DMS53 (cell line): ENCODE data around the gene RAB5IF.
"Not testable (repeated sequence)": the region's sequence is repeated elsewhere in the genome, so short reads cannot be mapped to it uniquely, and the experiment has no call there.

Experiments used
- DNase-seq: peaks from one replicate; lab custom pipeline; 2025; lab: John Stamatoyannopoulos, UW

Gene RAB5IF

DNA sequence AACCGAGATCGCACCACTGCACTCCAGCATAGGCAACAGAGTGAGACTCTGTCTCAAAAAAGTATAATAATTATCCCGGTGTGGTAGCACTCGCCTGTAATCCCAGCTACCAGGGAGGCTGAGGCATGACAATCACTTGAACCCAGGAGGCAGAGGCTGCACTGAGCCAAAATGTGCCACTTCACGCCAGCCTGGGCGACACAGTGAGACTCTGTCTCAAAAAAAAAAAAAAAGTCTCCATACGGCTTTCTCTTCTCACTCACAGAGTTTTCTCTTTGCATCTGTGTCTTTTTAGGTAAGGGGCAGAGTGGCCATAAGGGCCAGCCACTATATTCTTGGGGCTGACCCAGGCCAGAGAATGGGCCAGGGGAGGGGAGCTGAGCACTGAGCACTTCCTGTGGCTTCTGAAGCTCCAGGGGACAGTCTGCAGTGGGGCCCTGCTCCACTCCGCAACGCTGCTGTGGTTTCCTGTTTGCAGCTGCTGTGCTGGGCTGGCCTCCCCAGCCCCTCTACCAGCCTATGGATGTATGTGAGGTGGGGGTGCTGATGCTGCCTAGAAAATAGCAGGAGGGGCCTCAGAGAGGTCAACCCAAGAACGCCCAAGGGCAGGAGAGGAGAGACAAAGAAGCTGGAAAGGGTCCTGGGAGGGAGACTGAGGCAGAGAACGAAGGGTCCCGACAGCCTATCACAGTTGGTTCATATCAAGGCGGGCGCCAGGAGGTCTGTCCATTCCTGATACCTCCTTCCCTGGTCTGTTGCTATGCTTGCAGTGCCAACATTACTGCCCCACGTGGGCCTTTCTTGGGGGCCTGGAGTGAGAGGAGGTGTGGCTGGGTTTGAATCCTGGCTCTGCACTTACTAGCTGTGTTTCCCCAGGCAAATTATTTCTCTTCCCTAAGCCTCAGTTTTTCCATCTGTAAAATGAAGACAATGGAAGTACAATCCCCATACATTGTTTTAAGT, 24.4 kb downstream of the RAB5IF start:
- no peak for DNase-seq

DNA sequence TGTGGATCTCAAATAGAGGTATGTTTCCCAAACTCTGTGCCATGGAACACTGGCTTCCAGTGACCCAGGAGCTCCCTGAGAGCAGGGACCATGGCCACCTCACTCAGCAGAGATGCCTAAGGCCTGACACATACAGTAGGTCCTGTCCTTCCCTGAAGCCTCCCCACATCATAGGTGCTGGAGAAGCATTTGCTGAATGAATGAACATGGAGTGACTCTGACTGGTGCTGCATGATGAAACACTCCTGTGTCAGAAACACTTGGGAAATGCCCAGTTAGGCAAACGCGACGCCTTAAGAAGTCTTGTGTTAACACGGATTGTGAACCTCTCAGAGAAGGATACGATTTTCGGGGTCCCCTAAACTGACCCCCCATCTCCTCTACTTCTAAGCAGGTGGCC, 26.1 kb downstream of the RAB5IF start:
- DNase-seq, result no peak

DNA sequence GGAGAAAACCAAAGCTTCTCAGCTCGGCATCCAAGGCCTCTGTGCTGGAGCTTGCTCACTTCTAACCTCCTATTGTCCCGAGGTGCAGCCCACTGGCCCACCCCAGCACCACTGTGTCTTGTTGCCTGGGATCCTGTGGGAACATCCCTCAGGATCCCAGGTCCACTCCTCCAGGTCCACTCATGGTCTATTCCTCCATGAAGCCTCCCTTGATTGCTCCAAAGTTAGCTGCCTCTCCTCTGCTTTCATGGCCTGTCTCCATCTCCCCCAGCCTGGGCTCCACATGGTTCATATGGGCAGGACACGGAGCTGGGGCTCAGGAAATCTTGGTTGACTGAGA, 26.5 kb downstream of the RAB5IF start:
- DNase-seq, result no peak

DNA sequence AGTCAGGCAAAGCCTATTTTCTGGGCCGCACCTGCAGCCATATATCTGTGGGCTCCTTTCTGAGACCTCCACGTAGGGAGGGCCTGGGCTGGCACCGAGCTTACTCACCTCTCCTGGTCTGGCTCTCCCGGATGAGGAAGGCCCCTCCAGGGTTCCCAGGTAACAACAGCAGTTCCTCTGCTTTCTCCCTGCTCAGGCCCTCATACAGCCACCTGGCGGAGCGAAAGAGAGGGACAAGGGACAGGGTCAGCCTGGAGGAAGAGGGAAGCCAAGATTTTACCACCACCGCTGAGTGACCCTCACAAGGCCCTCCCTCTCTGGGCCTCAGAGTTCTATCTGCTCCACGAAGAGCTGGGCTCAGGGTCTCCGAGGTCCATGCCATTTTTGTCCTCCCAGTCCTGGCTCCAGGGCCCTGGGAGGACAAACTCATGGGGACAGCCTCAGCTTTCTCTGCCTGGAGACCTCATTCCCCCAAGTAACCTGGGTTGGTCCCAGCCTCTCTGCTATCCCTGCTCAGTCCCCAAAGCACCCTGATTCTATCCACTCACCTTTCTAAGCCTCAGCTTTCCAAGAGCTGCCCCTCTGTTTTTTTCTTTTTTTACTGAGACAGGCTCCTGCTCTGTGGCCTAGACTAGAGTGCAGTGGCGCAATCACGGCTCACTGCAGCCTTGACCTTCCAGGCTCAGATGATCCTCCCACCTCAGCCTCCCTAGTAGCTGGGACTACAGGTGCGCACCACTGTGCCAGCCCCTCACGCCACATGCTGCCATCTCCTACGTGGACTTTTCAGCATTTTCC, 27.1 kb downstream of the RAB5IF start:
- peak; percentile 43 for DNase-seq

DNA sequence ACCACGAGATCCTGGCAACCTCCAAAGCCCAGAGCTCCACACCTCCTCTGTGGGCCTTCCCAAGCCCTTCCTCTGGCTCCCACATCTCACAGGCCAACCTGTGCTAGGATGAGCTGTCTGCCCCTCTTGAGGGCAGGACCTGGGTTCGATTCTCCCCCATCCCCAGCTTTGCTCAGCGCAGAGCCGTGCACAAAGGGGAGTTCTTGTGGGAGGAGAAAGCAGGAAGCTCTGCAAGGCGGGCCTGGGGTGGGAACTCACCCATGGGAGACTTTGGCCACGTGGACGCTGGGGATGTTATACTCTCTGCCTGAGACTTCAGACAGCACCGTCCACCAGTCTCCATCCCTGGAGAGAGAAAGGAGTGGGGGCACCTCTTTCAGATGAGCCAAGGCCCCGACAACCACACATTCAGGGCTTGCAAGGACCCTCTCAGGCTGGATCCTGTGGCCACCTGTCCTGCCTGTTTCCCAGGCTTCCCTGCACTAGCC, 27.8 kb downstream of the RAB5IF start:
- no peak for DNase-seq

DNA sequence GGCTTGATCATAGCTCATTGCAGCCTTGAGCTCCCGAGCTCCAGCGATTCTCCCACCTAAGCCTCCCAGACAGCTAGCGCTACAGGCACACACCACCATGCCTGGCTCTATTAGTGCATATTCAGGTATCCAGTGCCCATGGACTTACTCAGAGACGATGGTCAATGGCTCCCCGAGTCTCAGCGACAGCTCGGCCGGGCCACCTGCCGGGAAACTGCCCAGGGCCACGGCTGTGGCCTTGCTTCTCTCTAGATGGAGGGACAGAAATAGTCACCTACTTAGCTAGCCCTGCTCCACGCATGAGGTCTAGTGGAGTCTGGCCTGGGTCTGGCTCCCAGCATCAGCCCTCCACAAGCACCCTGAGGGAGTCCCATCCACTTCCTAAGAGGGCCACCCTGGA, 28.8 kb downstream of the RAB5IF start:
- DNase-seq, result no peak

DNA sequence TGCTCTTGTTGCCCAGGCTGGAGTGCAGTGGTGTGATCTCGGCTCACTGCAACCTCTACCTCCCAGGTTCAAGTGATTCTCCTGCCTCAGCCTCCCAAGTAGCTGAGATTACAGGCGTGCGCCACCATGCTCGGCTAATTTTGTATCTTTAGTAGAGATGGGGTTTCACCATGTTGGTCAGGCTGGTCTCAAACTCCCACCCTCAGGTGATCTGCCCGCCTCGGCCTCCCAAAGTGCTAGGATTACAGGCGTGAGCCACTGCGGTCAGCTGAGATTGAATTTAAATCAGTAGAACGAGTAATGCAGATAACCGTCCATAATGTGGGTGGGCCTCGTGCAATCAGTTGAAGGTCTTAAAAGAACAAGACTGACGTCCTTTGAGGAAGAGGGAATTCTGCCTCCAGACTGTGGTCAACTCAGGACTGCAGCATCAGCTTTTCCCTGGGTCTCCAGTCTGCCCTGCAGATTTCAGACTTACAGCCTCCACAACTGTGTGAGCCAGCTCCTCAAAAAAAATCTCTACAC, 33.4 kb downstream of the RAB5IF start:
- DNase-seq, result not testable (repeated sequence)

DNA sequence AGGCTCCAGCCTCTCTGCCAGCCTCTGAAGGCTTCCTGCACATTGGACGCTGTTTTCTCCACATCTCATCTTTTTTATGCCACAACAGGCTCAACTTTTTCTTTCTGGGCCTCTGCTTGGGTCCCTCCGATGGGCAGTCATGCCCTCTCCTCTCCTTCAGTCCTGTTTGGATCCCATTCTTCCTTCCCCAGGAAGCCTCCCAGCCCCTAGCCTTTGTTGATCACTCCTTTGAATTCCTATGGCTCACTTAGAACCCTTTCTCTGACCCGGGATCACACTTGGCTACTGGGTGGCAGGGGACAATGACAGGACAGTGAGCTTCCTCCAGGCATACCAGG, 35.9 kb downstream of the RAB5IF start:
- DNase-seq, result no peak

DNA sequence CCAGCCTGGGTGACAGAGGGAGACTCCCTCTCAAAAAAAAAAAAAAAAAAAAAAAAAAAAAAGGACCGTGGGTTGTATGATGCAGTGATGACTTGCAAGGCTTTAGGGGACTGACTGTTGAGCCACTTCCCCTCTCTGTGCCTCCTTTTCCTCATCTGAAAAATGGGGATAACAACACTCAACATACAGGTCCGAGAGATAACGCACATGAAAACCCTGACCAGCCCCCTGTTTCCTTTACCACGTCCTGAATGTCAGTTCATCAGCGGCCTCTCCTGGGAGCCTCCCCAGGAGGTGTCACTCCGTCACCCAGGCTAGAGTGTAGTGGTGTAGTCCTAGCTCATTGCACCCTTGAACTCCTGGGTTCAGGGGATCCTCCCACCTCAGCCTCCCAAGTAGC, 36.6 kb downstream of the RAB5IF start:
- DNase-seq, result no peak

DNA sequence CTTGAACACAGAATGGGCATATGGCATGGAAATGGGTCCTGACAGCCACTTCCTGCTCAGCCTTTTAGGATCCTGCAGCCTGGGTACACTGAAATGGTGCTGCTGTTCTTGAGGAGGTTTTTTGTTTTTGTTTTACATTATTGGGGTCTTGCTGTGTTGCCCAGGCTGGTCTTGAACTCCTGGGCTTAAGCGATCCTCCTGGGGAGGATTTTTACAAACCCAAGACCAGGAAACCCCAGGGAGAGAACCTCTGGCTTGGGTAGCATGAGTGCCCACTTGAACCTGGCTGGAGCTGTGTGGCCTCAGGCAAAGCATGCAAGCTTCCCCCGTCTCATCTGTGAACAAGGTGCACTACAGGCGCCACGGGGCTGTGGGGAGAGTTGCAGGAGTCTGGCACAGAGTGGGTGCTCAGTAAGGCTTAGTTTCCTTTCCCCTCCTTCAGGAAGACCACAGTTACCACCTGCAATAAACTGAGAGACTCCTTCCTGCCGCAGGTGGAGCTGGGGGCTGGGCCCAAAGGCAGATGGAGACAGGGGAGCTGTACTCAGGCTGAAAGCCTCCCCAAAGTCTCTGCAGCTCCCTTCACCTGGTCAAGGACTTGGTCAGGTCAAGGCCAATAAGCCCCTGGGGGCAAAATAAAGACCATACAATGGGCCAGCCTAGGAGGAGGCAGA, 38.6 kb downstream of the RAB5IF start:
- DNase-seq, result peak; percentile 39

DNA sequence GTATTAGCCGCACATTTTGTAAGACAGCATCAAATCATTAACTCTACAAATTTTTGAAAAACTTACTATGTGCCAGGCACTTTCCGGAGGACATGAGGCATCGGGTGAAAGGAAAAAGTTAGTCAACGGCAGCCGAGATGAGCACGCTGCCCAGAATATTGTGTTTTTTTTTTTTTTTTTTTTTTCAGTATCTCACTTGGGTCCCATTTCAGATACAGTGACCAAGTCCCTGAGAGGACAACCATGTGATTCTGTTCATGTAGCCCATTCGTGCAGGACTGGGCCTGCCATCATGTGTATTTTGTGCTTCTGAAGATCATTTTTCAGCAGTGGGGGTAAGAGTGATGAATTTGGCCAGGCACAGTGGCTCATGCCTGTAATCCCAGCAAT, 39.1 kb downstream of the RAB5IF start:
- no peak for DNase-seq

DNA sequence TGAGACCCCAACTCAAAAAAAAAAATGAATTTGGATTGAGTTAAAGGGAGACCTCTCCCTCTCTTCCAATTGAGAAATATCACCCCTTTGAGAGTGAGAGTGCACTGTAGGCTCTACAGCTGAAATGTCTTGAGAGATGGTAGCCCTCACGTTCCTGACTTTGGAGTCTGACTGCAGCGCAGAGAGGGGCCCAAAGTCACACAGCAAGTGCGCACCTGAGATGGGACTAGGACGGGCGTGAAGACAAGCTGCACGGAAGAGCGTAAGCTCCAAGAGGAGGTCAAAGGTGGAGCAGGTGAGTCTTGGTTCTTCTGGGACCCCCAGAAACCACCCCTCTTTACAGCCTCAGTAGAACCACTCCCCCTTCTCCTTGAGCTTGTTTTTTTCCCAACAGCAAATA, 39.8 kb downstream of the RAB5IF start:
- DNase-seq, result no peak

DNA sequence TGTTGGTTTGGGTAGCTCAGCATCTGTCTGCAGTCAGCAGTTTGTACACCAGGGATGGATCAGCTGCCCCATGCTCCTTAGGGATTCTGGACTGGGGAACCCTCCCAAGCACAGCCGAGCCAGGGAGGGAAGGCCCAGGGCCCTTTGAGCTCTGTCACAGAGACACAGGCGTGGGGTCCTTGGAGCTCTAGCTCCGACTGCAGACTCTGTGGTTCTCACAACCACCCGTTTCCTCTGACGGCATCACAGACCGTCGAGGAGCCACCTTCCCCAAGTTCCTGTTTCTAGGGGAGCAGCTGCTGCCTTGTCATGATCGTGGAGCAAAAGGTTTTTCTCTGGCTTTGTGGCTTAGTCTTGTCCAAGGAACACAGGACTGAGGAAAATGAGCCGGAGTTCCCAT, 40.4 kb downstream of the RAB5IF start, which contains the start of gene SLA2:
Gene SLA2 (minus strand): TSS at position 199 of the 400 bp plus-strand sequence. CDS start 4,861 bp downstream, outside the sequence.
- DNase-seq, result no peak

DNA sequence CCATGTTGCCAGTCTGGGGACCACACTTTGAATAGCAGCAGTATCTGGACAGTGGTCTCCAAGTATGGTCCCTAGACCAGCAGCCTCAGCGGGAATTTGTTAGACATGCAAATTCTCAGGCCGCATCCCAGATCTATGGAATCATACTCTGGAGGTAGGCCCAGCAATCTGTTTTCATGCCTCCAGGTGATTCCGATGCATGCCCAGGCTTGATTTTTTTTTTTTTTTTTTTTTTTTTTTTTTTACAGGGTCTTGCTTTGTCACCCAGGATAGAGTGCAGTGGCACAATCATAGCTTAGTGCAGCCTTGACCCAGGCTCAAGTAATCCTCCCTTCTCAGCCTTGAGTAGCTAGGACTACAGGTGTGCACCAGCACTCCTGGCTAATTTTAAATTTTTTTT, 41.1 kb downstream of the RAB5IF start:
- DNase-seq, result no peak

DNA sequence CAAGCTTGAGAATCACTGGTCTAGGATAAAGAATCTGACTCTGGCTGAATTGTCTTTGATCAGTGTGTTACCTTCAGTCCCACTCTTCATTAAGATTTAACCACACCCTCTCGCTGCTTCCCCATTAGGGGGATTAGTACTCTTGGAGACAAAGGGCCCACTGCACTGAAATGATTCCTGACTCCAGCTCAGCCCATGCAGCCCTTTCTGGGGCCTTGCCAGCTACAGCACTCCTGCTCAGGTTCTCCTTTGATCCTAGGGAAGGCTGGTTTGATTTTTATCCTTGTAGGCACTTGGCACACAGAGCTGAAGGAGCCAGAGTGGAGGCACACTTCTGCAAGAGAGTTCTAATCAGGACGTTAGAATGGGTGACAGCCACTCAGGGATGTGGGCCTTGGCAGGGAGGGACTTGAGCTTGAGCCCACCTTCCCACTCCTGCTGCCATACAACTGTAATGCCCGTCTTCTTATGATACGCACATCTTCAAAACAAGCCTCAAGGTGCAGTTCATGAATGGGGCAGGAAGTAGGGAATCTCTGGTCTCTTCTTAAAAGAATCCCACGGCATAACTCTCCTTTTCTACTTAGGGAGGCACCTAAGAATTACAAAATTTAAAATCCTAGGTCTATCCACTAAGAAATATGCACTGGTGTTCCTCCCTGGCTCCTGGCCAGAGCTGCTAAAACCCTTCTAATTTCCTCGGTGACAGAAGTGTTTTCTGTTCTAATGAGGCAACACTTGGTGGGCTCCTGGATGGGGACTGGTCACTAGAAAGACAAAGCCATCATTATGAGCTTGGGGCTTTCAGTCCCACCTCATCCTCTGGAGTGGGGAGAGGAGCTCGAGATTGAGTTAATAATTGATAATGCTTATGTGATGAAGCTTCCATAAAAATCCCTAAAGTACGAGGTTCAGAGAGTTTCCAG, 41.9 kb downstream of the RAB5IF start:
- no peak for DNase-seq

DNA sequence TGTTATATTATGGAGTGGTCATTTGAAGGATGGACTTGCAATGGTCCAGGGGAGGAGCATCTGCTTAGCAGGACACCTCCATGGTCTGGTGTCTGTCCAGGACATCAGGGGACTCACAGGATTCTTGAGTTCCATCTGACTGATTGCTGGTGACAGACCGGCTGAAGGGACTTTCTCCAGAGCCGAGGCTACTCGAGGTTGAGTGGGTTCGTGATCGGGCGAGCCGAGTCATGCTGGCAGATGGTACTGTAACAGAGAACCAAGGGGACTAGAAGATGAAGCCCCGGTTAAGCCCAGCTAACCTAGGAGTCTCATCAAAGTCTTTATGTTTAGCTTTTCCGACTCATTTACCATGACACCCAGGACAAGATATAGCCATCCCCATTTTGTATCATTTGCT, 47.9 kb downstream of the RAB5IF start:
- no peak for DNase-seq

DNA sequence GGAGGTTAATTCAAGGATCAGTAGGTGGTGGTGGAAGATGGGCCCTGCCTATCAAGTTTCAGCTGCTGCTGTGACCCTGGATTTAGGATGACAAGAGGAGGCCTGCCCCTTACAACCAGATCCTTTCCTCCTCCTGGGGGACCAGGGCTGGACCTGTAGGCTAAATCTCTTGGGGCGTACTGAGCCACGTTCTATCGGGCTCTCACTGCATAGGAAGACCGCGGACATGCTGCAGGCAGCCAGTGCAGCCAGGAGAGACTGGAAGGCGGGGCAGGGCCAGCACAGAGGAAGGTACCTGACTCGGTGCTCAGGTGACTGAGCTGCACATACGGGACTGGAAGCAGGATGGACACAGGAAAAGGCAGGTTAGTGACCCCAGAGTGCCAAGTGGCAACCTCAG, 48.9 kb downstream of the RAB5IF start:
- DNase-seq, result no peak

DNA sequence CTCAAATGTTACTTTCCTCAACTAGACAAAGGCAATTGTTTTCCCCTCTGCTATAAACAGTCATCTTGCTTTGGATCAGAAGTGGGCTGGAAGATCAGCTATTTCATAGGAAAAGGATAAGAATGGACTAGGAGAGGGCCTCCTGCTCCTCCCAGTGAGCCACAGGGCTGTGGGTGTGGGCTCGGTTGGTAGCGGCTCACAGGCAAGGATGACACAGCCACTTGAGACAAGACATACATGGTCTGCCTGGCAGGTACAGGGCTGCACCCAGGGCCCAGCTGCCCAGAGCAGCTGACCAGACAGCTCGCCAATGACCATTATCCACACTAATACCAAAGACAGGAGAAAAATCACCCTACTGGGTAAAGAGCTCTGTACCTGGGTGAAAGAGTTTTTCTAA, 49.4 kb downstream of the RAB5IF start:
- peak; percentile 81 for DNase-seq

DNA sequence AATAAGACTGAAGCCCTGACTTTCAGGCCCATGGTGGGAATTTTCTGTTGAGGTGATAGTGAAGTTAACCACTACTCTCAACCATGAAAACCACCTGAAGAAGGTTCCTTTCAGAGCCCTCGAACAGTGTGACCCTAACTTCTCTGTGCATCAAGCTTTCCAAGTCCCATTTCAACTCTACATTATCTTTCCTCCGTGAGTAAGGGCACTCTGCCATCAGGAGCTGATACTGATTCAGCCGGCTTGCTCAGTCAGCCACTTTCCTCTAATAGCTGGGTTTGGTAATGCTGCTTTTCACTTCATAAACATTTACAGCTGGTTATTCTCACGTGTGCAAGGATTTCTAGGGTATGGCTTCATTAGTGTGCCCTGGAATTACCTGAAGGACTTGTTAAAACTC, 51.2 kb downstream of the RAB5IF start:
- no peak for DNase-seq

DNA sequence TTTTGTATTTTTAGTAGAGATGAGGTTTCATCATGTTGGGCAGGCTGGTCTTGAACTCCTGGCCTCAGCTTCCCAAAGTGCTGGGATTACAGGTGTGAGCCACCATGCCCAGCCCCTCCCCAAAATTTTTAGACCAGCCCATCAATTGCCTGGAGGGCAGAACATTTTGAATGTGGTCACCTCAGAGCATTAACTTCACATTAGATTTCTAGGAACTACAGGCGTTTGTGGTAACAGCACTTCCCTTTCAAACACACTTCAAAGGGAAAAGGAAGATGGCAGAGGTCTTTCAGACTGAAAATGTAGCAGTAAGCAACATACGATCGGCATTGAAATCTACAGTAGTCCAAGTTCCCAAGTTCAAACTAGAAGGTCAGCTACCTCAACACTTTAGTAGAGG, 52.7 kb downstream of the RAB5IF start:
- no peak for DNase-seq
